Activated naive CD4-positive, alpha-beta T cell treated with anti-CD3 and anti-CD28 coated beads, Interleukin-2, amount 10 ng/mL, durations not matched to agents 7 days and 5 days (primary cell): ENCODE measurements around the gene HAX1.
"Not testable (repeated sequence)": the region's sequence is repeated elsewhere in the genome, so short reads cannot be mapped to it uniquely, and the experiment has no call there.

ENCODE experiments used
- CTCF ChIA-PET: fragments of 350-600 bp; sonication (Branson Sonifier 250); formaldehyde crosslinking; loops from one replicate; lab custom pipeline; 2021; ENCODE audit warnings: antibody characterized with exemption; lab: Charles Lee
- DNase-seq: peaks from one replicate; pipeline ENCODE4 v3.0.0-alpha.2; 2020
- H3K27ac Mint-ChIP-seq: one replicate; pipeline ENCODE4 v1.8.0; 2021; ENCODE audit warnings: mild to moderate bottlenecking, moderate library complexity, mixed read lengths
- H3K27me3 Mint-ChIP-seq: one replicate; pipeline ENCODE4 v1.8.0; 2021; ENCODE audit warnings: mild to moderate bottlenecking, mixed read lengths
- H3K36me3 Mint-ChIP-seq: one replicate; pipeline ENCODE4 v1.8.0; 2021; ENCODE audit warnings: mixed read lengths
- H3K4me1 Mint-ChIP-seq: one replicate; pipeline ENCODE4 v1.8.0; 2021; ENCODE audit warnings: mixed read lengths
- H3K4me3 Mint-ChIP-seq: one replicate; pipeline ENCODE4 v1.8.0; 2021; ENCODE audit warnings: mild to moderate bottlenecking, moderate library complexity, mixed read lengths
- H3K9me3 Mint-ChIP-seq: one replicate; pipeline ENCODE4 v1.8.0; 2021; ENCODE audit warnings: mixed read lengths

The HAX1 gene

DNA sequence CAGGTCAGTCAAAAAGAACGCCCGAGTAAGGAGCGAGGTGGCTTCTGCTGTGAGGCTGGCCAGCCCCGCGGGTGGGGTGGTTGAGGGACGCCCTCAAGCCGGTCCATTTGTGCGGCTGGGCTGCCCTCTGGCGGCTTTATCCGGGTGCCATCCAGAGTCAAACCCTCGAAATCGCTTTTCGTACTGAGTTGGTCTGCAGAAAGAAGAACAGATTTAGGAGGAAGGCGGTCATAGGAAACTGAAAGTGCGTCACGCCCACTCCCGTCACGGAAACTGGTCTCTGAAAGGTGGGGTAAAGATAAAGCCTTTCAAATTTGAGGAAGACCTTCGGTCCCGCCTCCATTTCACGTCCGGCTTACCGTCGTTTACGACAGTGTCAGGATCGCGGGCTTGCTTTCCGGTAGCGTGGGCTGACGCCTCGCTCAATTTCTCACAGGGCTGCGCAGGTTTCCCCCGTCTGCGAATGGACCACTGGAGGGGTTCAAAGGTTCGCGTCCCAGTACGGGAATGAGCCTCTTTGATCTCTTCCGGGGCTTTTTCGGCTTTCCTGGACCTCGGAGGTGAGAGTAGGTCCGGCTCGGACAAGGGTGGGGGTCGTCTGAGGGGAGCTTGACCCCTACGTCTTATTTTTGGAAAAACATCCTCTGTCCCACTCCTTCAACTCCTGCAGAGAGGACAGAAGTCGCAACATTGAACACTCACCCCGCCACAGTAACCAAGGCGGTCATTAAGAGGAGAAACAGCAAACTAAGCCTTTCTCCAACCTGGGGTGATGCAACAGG is at the start of gene HAX1:
Gene HAX1, plus strand, starts transcription at position 413 of the 782 bp plus-strand sequence. Its CDS starts 95 bp downstream, at position 508.
- peak; percentile 98 for DNase-seq
- Mint-ChIP-seq H3K27me3 (no peaks in the 10 kb centered on the region), H3K4me1 (peaks cover 37% of the 10 kb centered on the region), H3K27ac (peak within 1 kb of the TSS; percentile 97), H3K9me3 (no peaks in the 10 kb centered on the region), H3K36me3 (peaks cover 48% of the 10 kb centered on the region), H3K4me3 (peak within 1 kb of the TSS; percentile 96)
- CTCF ChIA-PET: interaction anchor here (0.7 to 6.6 kb wide), 13 partner anchors 11 to 475 kb away, joined by 3 to 63 read pairs (median 4); partner anchors contain the start of gene CFAP141

DNA sequence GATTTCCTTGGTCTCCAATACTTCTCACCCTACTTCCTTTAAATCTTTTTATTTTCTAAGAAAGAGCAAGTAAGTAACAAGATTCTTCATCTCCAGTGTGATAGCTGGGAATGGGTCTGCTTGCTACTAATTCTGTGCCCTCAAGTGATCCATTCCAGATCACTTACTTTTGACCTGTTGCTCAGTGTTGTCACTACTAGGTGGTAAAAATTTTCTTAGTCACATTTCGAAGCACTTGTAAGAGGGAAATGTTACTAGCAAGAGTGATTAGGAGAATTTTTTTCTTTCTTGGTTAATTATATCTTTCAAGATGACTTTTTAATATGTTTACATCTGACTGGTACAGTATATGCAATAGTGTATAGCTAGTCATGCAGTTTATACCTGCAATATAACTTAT is 49.5 kb upstream of the HAX1 start:
- H3K9me3 Mint-ChIP-seq: no peaks in the 10 kb centered on the region
- peak overlapping the region; percentile 94 for H3K4me3 Mint-ChIP-seq
- H3K4me1 Mint-ChIP-seq: peaks cover 69% of the 10 kb centered on the region
- no peak for DNase-seq
- peak overlapping the region; percentile 76 for H3K27ac Mint-ChIP-seq
- no peaks in the 10 kb centered on the region for H3K27me3 Mint-ChIP-seq
- peaks cover 67% of the 10 kb centered on the region for H3K36me3 Mint-ChIP-seq
- CTCF ChIA-PET: interaction anchor here (1.4 kb wide), 1 partner anchor 112 kb away, joined by 4 read pairs; no protein-coding TSS in a partner anchor

DNA sequence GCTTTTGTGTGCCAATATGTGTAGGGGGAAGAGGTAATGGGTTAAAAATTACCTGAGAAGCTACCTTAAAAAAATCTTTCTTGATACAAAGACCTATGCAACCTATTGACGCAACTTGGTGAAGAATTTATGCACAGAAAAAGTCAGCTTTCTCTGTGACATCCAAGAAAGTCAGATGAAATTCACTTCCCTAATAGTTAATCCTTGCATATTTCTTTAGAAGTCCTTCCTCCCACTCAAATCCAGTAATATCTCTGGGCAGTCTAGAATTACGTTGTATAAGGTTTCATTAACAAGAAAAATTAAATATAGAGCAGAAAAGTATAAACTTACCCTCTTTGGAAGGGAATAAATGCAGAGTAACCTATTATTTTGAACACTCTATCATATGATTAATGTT is 48.8 kb upstream of the HAX1 start:
- H3K27me3 Mint-ChIP-seq: no peaks in the 10 kb centered on the region
- H3K4me1 Mint-ChIP-seq: peaks cover 62% of the 10 kb centered on the region
- no peaks in the 10 kb centered on the region for H3K9me3 Mint-ChIP-seq
- H3K27ac Mint-ChIP-seq: no peak overlapping the region
- CTCF ChIA-PET: interaction anchor here (1.4 kb wide), 1 partner anchor 111 kb away, joined by 4 read pairs; no protein-coding TSS in a partner anchor
- H3K36me3 Mint-ChIP-seq: peaks cover 65% of the 10 kb centered on the region
- no peak overlapping the region for H3K4me3 Mint-ChIP-seq
- no peak for DNase-seq

DNA sequence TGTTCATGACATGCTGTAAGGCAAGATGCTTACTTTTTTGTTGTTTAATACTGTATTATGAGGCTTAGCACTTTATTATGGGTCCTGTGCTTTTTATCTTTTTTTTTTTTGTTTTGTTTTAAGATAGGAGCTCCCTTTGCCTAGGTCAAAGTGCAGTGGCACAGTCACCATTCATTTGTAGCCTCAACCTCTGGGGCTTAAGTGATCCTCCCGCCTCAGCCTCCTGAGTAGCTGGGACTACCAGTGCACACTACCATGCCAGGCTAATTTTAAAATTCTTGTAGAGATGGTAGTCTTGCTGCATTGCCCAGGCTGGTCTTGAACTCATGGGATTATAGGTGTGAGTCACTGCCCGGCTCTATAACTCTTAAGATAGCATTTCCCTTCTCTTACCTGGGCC is 47.1 kb upstream of the HAX1 start:
- Mint-ChIP-seq H3K9me3 (no peaks in the 10 kb centered on the region), H3K36me3 (peaks cover 61% of the 10 kb centered on the region), H3K4me1 (peaks cover 53% of the 10 kb centered on the region), H3K27me3 (no peaks in the 10 kb centered on the region), H3K4me3 (no peak overlapping the region), H3K27ac (no peak overlapping the region)
- DNase-seq: no peak
- CTCF ChIA-PET: no interaction called here

DNA sequence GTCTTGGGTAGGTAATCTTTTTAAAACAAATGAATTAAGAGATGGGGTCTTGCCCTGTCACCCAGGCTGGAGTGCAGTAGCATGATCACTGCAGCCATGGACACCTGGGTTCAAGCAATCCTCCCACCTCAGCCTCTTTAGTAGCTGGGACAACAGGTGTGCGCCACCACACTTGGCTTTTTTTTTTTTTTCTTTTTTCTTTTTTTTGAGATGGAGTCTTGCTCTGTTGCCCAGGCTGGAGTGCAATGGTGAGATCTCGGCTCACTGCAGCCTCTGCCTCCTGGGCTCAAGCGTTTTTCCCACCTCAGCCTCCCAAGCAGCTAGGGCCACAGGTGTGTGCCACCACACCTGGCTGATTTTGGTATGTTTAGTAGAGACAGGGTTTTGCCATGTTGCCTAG is 41.3 kb upstream of the HAX1 start:
- Mint-ChIP-seq H3K36me3 (peaks cover 64% of the 10 kb centered on the region), H3K4me1 (peaks cover 10% of the 10 kb centered on the region)
- CTCF ChIA-PET: interaction anchor here (0.6 to 0.7 kb wide), 3 partner anchors 20 to 1493 kb away, joined by 3 read pairs; no protein-coding TSS in a partner anchor
- H3K4me3 Mint-ChIP-seq, H3K9me3 Mint-ChIP-seq, H3K27ac Mint-ChIP-seq, DNase-seq, H3K27me3 Mint-ChIP-seq: not testable (repeated sequence)

DNA sequence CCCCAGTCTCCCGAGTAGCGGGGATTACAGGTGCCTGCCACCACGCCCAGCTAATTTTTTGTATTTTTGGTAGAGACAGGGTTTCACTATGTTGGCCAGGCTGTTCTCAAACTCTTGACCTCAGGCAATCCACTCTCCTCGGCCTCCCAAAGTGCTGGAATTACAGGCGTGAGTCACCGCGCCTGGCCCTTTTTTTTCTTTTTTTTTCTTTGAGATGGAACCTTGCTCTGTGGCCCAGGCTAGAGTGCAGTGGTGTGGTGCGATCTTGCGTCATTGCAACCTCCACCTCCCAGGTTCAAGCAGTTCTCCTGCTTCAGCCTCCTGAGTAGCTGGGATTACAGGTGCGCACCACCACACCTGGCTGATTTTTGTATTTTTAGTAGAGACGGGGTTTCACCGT is 39.3 kb upstream of the HAX1 start:
- H3K9me3 Mint-ChIP-seq, H3K4me1 Mint-ChIP-seq, H3K27me3 Mint-ChIP-seq, H3K27ac Mint-ChIP-seq, H3K4me3 Mint-ChIP-seq, CTCF ChIA-PET, DNase-seq: not testable (repeated sequence)
- peaks cover 66% of the 10 kb centered on the region for H3K36me3 Mint-ChIP-seq

DNA sequence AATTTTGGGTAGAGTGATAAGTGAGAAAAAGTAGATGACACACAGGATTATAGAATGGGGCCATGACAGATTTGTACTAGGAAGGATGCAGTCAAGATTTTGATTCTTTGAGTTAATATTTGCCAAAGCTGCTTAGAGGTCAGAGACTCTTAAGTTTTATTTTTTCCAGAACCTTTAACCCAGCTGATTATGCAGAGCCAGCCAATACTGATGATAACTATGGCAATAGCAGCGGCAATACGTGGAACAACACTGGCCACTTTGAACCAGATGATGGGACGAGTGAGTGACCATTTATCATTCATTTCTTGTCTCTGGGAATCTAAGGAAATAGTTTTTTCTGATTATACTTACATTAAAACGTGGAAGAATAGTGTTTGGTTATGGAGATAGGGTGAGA is 35.6 kb upstream of the HAX1 start:
- Mint-ChIP-seq H3K4me1 (peaks cover 13% of the 10 kb centered on the region), H3K27me3 (no peaks in the 10 kb centered on the region), H3K36me3 (peaks cover 68% of the 10 kb centered on the region), H3K4me3 (no peak overlapping the region), H3K9me3 (no peaks in the 10 kb centered on the region), H3K27ac (no peak overlapping the region)
- DNase-seq: no peak
- CTCF ChIA-PET: no interaction called here

DNA sequence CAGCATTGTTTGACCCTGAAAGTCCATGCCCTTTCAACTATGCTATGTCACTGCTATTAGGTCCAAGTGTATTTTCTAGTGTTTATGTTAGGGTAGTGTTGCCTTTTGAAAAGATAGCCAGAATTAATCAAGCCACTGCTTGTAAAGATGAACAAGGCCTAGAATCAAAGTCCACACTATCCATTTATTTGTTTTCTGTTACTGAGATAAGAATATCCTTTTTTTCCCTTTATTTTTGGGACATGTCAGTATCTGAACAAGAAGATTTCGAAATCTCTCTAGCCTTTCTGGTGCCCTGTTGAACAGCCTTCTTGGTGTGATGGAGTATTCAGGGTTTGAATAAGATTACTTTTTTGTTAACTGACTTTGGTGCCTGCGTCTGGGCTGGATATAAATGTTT is 35.0 kb upstream of the HAX1 start:
- no peak for DNase-seq
- Mint-ChIP-seq H3K4me1 (peaks cover 13% of the 10 kb centered on the region), H3K36me3 (peaks cover 68% of the 10 kb centered on the region), H3K27ac (no peak overlapping the region), H3K4me3 (no peak overlapping the region), H3K27me3 (no peaks in the 10 kb centered on the region), H3K9me3 (no peaks in the 10 kb centered on the region)
- CTCF ChIA-PET: interaction anchor here (0.9 kb wide), 1 partner anchor 34 kb away, joined by 4 read pairs; no protein-coding TSS in a partner anchor

DNA sequence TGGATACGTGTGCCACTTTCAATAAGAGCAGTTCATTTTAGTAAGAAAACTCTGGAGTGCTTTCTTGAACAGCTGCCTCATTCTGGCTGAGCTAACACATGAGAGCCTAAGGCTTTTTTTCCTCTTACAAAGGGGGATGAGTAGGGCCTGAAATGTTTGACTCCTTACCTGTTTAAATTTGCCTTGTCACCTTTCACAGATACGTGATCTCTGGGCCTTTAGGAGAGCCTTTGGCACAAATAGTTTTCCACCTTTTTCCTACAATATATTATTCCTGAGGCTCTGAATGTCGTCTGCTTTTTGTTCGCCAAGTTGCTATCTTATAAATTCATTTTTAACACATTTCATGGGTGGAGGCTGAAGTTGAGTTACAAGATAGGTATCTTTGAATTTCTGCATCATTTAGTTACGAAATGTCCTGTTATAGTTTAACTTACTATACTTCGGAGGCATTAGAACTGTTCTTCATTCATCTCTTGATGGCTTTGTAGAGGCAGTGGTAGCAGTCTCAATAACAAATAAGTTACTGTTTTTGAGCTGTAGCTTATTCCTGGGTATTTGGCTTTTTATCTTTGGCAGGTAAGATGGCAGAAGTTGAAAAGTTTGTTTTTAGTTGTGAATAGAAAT is 34.4 kb upstream of the HAX1 start:
- H3K27ac Mint-ChIP-seq: no peak overlapping the region
- H3K4me3 Mint-ChIP-seq: no peak overlapping the region
- peaks cover 74% of the 10 kb centered on the region for H3K36me3 Mint-ChIP-seq
- H3K27me3 Mint-ChIP-seq: no peaks in the 10 kb centered on the region
- H3K4me1 Mint-ChIP-seq: peaks cover 13% of the 10 kb centered on the region
- DNase-seq: no peak
- H3K9me3 Mint-ChIP-seq: no peaks in the 10 kb centered on the region
- CTCF ChIA-PET: interaction anchor here (0.9 kb wide), 1 partner anchor 34 kb away, joined by 4 read pairs; no protein-coding TSS in a partner anchor

DNA sequence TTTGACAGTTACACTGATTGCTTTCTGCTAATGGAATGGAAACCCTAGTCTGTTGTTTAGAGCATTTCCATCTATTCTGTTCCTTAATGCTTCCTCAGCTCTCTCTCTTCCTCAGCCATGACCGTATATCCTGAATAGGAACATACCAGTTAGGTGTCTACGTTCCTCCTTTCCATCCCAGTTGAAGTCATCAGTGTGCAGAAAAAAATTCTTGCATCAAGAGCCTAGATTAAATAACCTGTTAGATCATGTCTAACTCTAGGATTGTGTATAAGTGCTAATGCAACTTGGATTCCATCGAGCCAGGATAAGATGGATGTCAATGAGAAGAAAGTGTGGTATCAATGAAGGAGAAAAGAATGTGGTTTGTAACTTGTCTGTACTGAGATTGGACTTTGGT is 32.9 kb upstream of the HAX1 start:
- DNase-seq: no peak
- Mint-ChIP-seq H3K9me3 (no peaks in the 10 kb centered on the region), H3K27ac (no peak overlapping the region), H3K36me3 (peaks cover 79% of the 10 kb centered on the region), H3K4me3 (no peak overlapping the region), H3K27me3 (no peaks in the 10 kb centered on the region), H3K4me1 (peaks cover 13% of the 10 kb centered on the region)
- CTCF ChIA-PET: no interaction called here

DNA sequence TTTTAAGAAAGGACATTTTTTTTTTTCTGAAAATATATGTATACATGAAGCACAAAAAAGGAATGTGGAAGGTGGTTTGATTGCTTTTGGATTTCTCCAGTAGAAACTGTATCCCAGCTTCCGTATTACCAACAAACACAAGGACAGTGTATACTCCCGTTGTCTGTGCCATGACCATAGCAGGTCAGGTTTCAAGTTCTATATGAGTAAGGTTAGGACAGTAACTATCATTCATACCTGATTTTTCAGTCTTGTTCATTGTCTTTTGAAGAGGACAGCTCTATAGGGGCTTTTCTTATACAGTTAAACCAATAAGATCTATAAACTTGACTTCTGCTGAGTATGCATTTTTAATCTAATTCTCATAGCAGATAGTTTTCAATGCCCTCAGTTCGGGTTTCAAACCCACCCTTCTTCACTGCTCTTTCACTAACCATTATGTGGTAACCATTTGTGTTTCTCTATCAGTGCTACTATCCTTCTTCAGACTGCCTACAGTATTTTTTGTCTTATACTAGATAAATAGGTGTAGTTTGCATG is 32.1 kb upstream of the HAX1 start:
- CTCF ChIA-PET: no interaction called here
- Mint-ChIP-seq H3K27ac (no peak overlapping the region), H3K27me3 (no peaks in the 10 kb centered on the region), H3K36me3 (peaks cover 81% of the 10 kb centered on the region), H3K4me1 (peaks cover 13% of the 10 kb centered on the region), H3K9me3 (no peaks in the 10 kb centered on the region), H3K4me3 (no peak overlapping the region)
- DNase-seq: no peak

DNA sequence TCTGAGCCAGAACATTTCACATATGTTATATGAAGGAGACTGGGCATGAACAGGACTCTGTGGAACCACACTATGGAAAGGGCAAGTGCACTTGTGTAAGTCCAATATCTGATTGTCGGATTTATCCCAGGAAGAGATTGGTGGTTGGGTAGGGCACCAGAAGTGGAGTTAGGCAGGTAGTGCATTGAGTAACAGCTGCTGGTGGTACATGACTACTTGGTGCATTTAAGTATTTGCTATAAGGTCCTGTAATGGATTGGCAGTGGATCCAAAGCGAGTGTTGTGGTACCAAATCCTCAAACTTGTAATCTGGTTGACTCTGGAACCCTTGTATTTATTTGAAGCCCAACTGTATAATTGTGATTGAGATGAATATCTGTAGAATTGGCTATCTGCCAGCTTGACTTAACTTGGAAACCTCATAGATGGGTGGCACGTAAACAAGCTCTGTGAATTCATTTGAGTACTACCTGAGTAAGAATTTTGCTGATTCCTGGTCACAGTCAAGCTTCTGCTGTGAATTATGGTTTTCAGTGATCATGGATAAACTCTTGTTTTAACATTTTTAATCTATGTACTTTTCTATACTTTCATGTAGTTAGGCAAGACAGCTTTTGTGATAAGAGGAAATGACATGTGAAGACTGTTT is 30.6 kb upstream of the HAX1 start:
- H3K27ac Mint-ChIP-seq: no peak overlapping the region
- peaks cover 13% of the 10 kb centered on the region for H3K4me1 Mint-ChIP-seq
- no peak for DNase-seq
- CTCF ChIA-PET: no interaction called here
- peaks cover 78% of the 10 kb centered on the region for H3K36me3 Mint-ChIP-seq
- no peaks in the 10 kb centered on the region for H3K9me3 Mint-ChIP-seq
- H3K4me3 Mint-ChIP-seq: no peak overlapping the region
- H3K27me3 Mint-ChIP-seq: no peaks in the 10 kb centered on the region

DNA sequence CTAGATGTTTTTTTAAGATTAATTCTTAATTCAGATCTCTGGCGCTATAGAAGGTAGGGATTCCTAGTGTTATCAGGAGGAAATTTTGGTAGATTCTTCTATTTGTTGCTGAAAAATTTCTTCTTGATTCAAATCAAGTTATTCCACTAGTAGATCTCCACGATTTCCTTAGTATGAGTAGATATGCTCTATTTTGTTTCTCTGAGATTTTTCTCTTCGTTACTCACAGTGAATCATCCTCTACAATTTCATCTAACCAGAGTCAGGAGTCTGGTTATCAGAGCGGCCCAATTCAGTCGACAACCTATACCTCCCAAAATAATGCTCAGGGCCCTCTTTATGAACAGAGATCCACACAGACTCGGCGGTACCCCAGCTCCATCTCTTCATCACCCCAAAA is 18.8 kb upstream of the HAX1 start:
- H3K36me3 Mint-ChIP-seq: peaks cover 72% of the 10 kb centered on the region
- no peak for DNase-seq
- CTCF ChIA-PET: no interaction called here
- no peaks in the 10 kb centered on the region for H3K4me1 Mint-ChIP-seq
- no peak overlapping the region for H3K27ac Mint-ChIP-seq
- no peak overlapping the region for H3K4me3 Mint-ChIP-seq
- H3K9me3 Mint-ChIP-seq: no peaks in the 10 kb centered on the region
- no peaks in the 10 kb centered on the region for H3K27me3 Mint-ChIP-seq

DNA sequence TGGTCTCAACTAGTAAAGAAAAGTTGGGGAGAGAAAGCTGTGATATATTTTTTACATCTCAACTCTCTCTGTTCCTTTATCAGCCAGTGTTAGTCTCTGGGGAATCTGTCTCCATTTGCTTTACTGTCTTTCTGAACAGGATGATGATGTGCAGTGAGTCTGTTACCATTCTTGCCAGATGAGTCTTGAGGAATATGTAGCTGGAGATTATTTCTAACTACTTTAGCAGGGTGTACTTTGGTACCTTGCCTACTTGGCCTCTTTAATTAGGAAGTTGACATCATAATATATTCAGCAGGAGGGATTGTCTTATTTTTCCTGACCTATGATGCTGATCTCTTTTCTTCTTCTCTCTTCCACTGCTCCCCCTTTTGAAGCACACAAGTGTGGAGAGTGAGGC is 15.7 kb upstream of the HAX1 start:
- no peak for DNase-seq
- peaks cover 64% of the 10 kb centered on the region for H3K36me3 Mint-ChIP-seq
- CTCF ChIA-PET: no interaction called here
- no peak overlapping the region for H3K4me3 Mint-ChIP-seq
- H3K27me3 Mint-ChIP-seq: no peaks in the 10 kb centered on the region
- no peaks in the 10 kb centered on the region for H3K9me3 Mint-ChIP-seq
- no peak overlapping the region for H3K27ac Mint-ChIP-seq
- no peaks in the 10 kb centered on the region for H3K4me1 Mint-ChIP-seq
